GOT3 (cell line): ENCODE measurements around the gene SKIDA1.

Experiments used
- DNase-seq: peaks from one replicate; lab custom pipeline; 2025; ENCODE audit warnings: mixed read lengths; lab: John Stamatoyannopoulos, UW

SKIDA1 gene

DNA sequence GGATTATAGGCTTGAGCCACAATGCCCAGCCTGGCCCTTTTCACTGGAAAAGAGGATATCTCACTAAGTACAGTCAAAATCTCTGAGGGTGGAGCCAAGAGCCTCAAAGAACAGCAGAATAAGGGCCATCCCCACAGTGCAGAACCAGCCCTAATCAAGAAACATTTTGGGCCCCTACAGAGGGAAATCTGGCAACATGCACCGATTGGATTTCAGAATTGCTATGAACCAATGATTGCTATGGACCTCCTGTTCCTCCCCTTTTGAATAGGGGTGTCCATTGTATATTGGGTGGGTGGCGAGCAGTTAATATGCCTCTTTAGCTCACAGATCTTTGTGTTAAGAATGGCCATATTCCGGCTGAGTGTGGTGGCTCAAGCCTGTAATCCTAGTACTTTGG is 42.7 kb downstream of the SKIDA1 start:
- DNase-seq: no peak

DNA sequence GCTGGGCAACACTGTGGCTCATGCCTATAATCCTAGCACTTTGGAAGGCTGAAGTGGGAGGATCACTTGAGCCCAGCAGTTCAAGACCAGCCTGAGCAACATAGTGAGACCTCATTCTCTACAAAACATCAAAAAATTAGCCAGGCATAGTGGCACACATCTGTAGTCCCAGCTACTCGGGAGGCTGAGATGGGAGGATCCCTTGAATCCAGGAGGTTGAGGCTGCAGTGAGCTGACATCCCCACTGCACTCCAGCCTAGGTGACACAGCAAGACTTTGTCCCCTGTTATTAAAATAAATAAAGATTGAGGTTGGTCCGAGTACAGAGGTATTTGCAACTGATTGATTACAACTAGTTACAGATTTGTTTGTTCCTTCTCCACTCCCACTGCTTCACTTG is 44.1 kb downstream of the SKIDA1 start:
- DNase-seq: no peak

DNA sequence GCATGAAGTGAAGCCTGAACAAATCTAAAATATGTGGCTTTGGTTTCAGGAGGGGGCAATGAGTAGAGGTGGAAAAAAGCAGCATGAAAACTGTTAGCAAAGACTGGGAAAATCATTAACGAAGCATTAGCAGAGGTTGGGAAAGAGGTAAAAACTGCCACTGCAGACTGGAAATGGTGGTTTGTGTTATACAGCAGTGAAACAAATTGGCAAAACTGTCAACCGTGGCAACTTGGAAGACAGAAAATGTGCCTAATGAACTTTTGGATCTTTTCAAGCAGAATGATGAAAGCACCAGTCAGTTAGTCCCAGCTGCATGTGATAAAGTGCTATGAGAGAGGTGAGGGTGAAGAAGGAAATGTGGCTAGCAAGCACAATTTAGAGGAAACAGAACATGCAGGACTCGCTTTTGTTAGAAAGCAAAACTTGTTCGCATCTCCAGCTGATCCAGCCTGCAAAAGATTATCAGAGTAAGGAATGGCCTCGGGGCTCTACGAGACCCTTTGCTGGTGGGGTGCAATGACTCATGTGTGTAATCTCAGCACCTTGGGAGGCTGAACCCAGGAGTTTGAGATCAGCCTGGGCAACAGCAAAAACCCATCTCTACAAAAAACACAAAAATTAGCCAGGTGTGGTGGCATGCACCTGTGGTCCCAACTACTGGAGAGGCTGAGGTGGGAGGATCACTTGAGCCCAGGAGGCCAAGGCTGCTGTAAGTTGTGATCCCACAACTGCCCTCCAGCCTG is 45.7 kb downstream of the SKIDA1 start:
- DNase-seq: no peak

DNA sequence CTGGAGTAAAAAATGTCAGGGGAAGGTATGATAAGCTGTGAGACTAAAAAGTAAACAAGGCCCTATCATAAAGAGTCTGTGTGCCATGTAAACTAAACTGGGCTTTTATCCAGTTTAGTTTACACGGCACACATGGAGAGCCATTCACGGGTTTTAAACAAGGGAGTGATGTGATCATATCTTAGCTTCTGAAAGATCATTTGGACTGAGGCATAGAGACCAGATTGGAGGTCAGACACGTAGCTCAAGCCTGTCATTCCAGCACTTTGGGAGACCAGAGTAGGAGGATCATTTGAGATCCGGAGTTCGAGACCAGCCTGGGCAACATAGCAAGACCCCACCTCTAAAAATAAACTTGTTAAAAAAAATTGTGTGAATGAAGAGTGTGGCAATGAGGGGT is 50.1 kb downstream of the SKIDA1 start:
- no peak for DNase-seq

DNA sequence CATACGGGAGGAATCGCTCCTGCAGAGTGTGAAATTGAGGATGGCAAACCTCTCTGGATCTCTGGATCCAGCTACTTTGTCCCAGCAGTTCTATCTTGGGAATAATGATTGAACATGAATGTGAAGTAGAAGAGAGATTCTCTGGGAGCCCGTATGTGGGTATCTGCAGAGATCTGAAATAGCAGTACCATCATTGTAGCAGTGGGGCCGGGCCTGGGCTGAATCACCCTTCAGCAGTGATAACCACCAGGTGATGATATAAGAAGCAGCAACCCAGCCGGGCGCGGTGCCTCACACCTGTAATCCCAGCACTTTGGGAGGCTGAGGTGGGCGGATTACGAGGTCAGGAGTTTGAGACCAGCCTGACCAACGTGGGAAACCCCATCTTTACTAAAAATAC is 51.9 kb downstream of the SKIDA1 start:
- DNase-seq: no peak

DNA sequence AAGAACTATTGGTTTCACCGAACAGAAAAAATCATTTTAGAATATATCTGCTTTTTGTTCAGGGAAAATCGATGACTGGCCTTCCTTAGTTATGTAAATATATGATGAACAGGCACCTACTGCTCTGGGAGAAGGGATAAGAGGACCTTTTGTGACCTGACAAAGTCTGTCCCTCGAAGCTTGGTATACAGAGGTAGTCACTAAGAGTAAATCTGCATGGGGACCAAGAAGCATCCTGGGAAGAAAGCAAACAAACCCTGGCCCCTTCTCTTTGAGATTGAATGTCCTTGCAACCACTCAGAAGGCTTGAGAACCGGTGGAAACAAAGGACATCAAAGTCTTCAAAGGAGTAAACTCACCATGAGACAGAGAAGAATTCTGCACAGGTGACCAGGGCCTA is 52.3 kb downstream of the SKIDA1 start:
- DNase-seq: no peak

DNA sequence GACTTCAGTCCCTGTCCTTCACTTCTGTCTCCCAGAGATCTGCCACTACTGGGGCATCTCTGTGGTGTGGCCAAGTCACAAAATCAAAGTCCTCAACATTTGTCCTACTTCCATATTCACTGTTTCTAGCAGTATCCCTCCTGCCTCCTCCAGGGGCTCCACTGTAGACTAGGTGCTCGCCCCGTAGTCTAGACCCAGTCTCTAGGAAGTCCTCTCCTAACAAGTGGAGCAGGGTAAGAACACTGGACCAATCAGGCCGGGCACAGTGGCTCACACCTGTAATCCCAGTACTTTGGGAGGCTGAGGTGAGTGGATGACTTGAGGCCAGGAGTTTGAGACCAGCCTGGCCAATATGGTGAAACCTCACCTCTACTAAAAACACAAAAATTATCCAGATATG is 57.4 kb downstream of the SKIDA1 start:
- no peak for DNase-seq

DNA sequence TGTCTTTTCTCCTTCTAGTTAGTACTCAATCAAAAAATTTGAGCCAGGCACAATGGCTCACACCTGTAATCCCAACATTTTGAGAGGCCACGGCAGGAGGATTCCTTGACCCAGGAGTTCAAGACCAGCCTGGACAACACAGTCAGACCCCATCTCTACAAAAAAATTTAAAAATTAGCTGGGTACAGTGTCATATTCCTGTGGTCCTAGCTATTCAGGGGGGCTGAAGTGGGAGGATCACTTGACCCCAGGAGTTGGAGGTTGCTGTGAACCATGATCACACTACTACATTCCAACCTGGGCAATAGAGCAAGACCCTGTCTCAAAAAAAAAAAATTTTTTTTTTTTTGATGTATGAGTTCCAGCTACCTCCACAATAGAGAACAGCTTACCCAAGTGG is 57.8 kb downstream of the SKIDA1 start:
- DNase-seq: no peak

DNA sequence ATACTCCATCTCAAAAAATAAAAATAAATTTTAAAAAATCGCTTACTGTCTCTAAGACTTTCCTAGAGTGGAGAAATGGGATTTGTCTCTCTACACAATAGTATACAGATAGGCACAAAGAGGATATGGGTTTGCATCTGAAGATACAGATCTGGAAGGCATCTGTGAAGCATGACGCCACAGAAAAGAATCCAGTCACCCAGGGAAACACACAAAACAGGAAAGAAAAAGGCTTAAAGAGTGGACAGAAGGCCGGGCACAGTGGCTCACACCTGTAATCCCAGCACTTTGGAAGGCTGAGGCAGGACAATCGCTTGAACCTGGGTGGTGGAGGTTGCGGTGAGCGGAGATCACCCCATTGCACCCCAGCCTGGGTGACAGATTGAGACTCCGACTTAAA is 61.3 kb downstream of the SKIDA1 start:
- DNase-seq: no peak
